Peyer's patch (tissue), 4 donors: ENCODE measurements around the gene LRSAM1. TPM values are rescaled to one million over a fixed set of nuclear protein-coding genes. Genes with fewer than 3 reads are reported as not detected.

Experiments
- DNase-seq, 3 donors: peaks; one replicate each; pipeline ENCODE4 v3.0.0-alpha.2; 2017 to 2019
- H3K27ac ChIP-seq, 4 donors: fragments of 200-600 bp; sonication (generic); one replicate each; pipeline ENCODE4 v1.5.1; 2016 to 2019
- H3K27me3 ChIP-seq, 2 donors: fragments of 200-600 bp; sonication (generic); one replicate each; pipeline ENCODE4 v1.5.1; 2019
- H3K36me3 ChIP-seq, 3 donors: fragments of 200-600 bp; sonication (generic); one replicate each; pipeline ENCODE4 v1.5.1; 2016 to 2019
- H3K4me1 ChIP-seq, 4 donors: fragments of 200-600 bp; sonication (generic); one replicate each; pipeline ENCODE4 v1.5.1; 2016 to 2019
- H3K4me3 ChIP-seq, 4 donors: fragments of 200-600 bp; sonication (generic); 1 replicate in 3 of 4; 2 replicates in 1 of 4; pipeline ENCODE4 v1.5.1; 2016 to 2019; ENCODE audit warnings: mild to moderate bottlenecking in 1 of 4
- H3K9me3 ChIP-seq, 4 donors: fragments of 200-600 bp; sonication (generic); one replicate each; pipeline ENCODE4 v1.5.1; 2016 to 2019; ENCODE audit warnings: mild to moderate bottlenecking in 1 of 4
- CTCF ChIP-seq, 6 experiments: fragments of 450-650 bp in 4 of 6; fragments of 200-600 bp in 2 of 6; sonication (generic) in 1 of 6; IDR thresholded peaks; one replicate each; pipeline ENCODE4 v1.5.1; 2017 to 2019; ENCODE audit warnings: antibody characterized with exemption in 6 of 6, mild to moderate bottlenecking in 3 of 6, moderate library complexity in 1 of 6
- POLR2A ChIP-seq, 2 donors: fragments of 450-650 bp; IDR thresholded peaks; one replicate each; pipeline ENCODE4 v1.5.1; 2017; ENCODE audit warnings: antibody characterized with exemption in 2 of 2, mild to moderate bottlenecking in 2 of 2, moderate library complexity in 2 of 2
- total RNA-seq, 4 donors: library from RNA; depleted of rRNA; stranded (reverse); fragments of >200 nt; gene quantifications; one replicate each; pipeline ENCODE4 v1.1.0, GENCODE V29; 2016

Gene LRSAM1
- total RNA-seq, 4 donors from 2014 or later, result 19.3 to 59.4 (median 35.3) TPM

- Histone ChIP-seq H3K4me3 (no peak overlapping the region), H3K9me3 (no peaks in the 10 kb centered on the region), H3K36me3 (peaks cover 0 to 79% (median 0%) of the 10 kb centered on the region in 3 donors), H3K27ac (no peak overlapping the region), H3K27me3 (no peaks in the 10 kb centered on the region), H3K4me1 (peaks cover 0 to 14% (median 0%) of the 10 kb centered on the region in 4 donors)
- TF ChIP-seq POLR2A (IDR thresholded peaks at IDR 0.05), result no peak
- no peak for TF ChIP-seq CTCF (IDR thresholded peaks at IDR 0.05)
- DNase-seq, result no peak
These were observed 56.7 kb downstream of the LRSAM1 start for GRCh38 chr9:127507751-127508648.

GRCh38 chr9:127508901-127509260 lies 57.6 kb downstream of the LRSAM1 start:
- Histone ChIP-seq H3K4me3 (no peak overlapping the region), H3K27ac (peak overlapping the region in 2 of 4 donors; percentile 9 to 74), H3K36me3 (peaks cover 0 to 80% (median 0%) of the 10 kb centered on the region in 3 donors), H3K27me3 (no peaks in the 10 kb centered on the region), H3K4me1 (peaks cover 0 to 14% (median 0%) of the 10 kb centered on the region in 4 donors), H3K9me3 (no peaks in the 10 kb centered on the region)
- TF ChIP-seq CTCF (IDR thresholded peaks at IDR 0.05) (no peak), POLR2A (IDR thresholded peaks at IDR 0.05) (no peak)
- DNase-seq, result no peak

GRCh38 chr9:127509261-127509954 lies 58.1 kb downstream of the LRSAM1 start:
- no peaks in the 10 kb centered on the region for H3K27me3 ChIP-seq
- no peak overlapping the region for H3K4me3 ChIP-seq
- H3K36me3 ChIP-seq, result peaks cover 0 to 82% (median 0%) of the 10 kb centered on the region in 3 donors
- H3K27ac ChIP-seq, result peak overlapping the region in 2 of 4 donors; percentile 38 to 74
- DNase-seq, result no peak
- peaks cover 0 to 14% (median 0%) of the 10 kb centered on the region in 4 donors for H3K4me1 ChIP-seq
- no peaks in the 10 kb centered on the region for H3K9me3 ChIP-seq
- TF ChIP-seq CTCF (IDR thresholded peaks at IDR 0.05) (no peak), POLR2A (IDR thresholded peaks at IDR 0.05) (no peak)

GRCh38 chr9:127509955-127510299 lies 58.6 kb downstream of the LRSAM1 start:
- Histone ChIP-seq H3K36me3 (peaks cover 0 to 82% (median 0%) of the 10 kb centered on the region in 3 donors), H3K27ac (peak overlapping the region in 2 of 4 donors; percentile 38 to 74), H3K9me3 (no peaks in the 10 kb centered on the region), H3K4me3 (no peak overlapping the region), H3K27me3 (no peaks in the 10 kb centered on the region), H3K4me1 (peaks cover 0 to 14% (median 0%) of the 10 kb centered on the region in 4 donors)
- TF ChIP-seq CTCF (IDR thresholded peaks at IDR 0.05) (no peak), POLR2A (IDR thresholded peaks at IDR 0.05) (no peak)
- DNase-seq, result no peak

- Histone ChIP-seq H3K27ac (no peak overlapping the region), H3K4me3 (no peak overlapping the region), H3K27me3 (no peaks in the 10 kb centered on the region), H3K36me3 (peaks cover 0 to 77% (median 0%) of the 10 kb centered on the region in 3 donors), H3K4me1 (peaks cover 0 to 14% (median 0%) of the 10 kb centered on the region in 4 donors), H3K9me3 (no peaks in the 10 kb centered on the region)
- DNase-seq, result no peak
- no peak for TF ChIP-seq POLR2A (IDR thresholded peaks at IDR 0.05)
- TF ChIP-seq CTCF (IDR thresholded peaks at IDR 0.05), result no peak
These were observed 63.2 kb downstream of the LRSAM1 start for GRCh38 chr9:127514468-127514867.
